Measurements from ENCODE around the gene RUSC1. TPM values are rescaled to one million over a fixed set of nuclear protein-coding genes. Genes with fewer than 3 reads are reported as not detected.

RUSC1 gene
- total RNA-seq, 1 experiment from 2014 or later, result 66.9 TPM

DNA sequence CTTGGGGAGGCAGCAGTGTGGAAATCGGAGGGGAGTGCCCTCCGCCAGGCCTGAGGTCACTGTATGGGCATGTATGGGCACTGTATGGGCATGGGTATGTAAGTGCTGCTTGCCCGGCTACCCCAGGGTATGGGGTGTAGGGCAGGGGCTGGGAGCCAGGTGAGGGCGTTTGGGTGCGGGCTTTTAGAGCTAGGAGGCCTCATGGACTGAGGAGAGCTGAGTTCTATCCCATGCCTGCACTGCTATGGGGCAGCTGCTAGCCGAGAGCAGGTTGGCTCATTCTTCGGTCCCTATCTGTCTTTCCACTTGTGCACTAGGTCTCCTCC is 24.8 kb upstream of the RUSC1 start:
- no peaks in the 10 kb centered on the region; a peak in 1 of 5 replicates for H3K9me3 Mint-ChIP-seq
- H3K14ac ChIP-seq (ENCODE audit: insufficient read depth, low read length), result no peak overlapping the region
- no peak overlapping the region for H2AK5ac ChIP-seq (ENCODE audit: insufficient read length, low read length)
- H3K4me2 ChIP-seq (ENCODE audit: insufficient read depth, insufficient read length, low read length), result peak overlapping the region; percentile 67
- H3K56ac ChIP-seq (ENCODE audit: insufficient read length, low read depth, low read length), result no peak overlapping the region
- H3K4ac ChIP-seq (ENCODE audit: low read depth, low read length), result no peak overlapping the region
- no peak overlapping the region; a peak in 1 of 7 replicates for H3K27ac Mint-ChIP-seq
- H2BK5ac ChIP-seq (ENCODE audit: insufficient read length, low read length), result no peak overlapping the region
- H4K8ac ChIP-seq (replicated peaks; ENCODE audit: insufficient read length, low read depth, low read length), result no peak overlapping the region
- H3K79me2 ChIP-seq (ENCODE audit: insufficient read depth, low read length), result no peaks in the 10 kb centered on the region
- H2BK12ac ChIP-seq (ENCODE audit: insufficient read length, low read depth, low read length), result no peak overlapping the region
- H2BK15ac ChIP-seq (ENCODE audit: low read depth, low read length), result no peak overlapping the region
- no peak overlapping the region for H4K5ac ChIP-seq (ENCODE audit: insufficient read length, low read depth, low read length)
- no peak overlapping the region for H2BK20ac ChIP-seq (ENCODE audit: low read depth, low read length, poor library complexity, severe bottlenecking)
- H3K9me3 ChIP-seq (ENCODE audit: control insufficient read depth, low read depth, low read length), result no peaks in the 10 kb centered on the region
- H3K23me2 ChIP-seq (ENCODE audit: insufficient read length, low read depth, low read length, poor library complexity, severe bottlenecking), result peaks cover 12% of the 10 kb centered on the region
- no CpG with 5 or more reads among the region's 7 CpGs for WGBS (ENCODE audit: extremely low coverage, insufficient read length, low lambda C conversion rate)
- H3T11ph ChIP-seq (ENCODE audit: low read length), result no peak overlapping the region
- H3K23ac ChIP-seq (ENCODE audit: insufficient read length, low read depth, low read length), result no peak overlapping the region
- peaks cover 18% of the 10 kb centered on the region for H3K27me3 Mint-ChIP-seq (ENCODE audit: low read depth)
- no peaks in the 10 kb centered on the region; the same call in 1 of the 2 replicates for H3K4me1 ChIP-seq (ENCODE audit: insufficient read depth, low read length)
- H2AFZ ChIP-seq (ENCODE audit: low read length), result no peak overlapping the region
- no peak for DNase-seq
- no peaks in the 10 kb centered on the region for H3K36me3 Mint-ChIP-seq (ENCODE audit: insufficient read depth in 1 of 3, low read depth in 3 of 3)
- peaks cover 12 to 23% of the 10 kb centered on the region in 2 experiments for H3K4me1 Mint-ChIP-seq
- peak overlapping the region; percentile 17 to 74; a peak in 3 of 5 replicates for H3K4me3 Mint-ChIP-seq
- H3K18ac ChIP-seq (ENCODE audit: insufficient read length, low read depth, low read length), result no peak overlapping the region
- no peak overlapping the region for H2BK120ac ChIP-seq (ENCODE audit: low read depth, low read length, poor library complexity, severe bottlenecking)
- no peak overlapping the region for H3K9ac ChIP-seq (ENCODE audit: extremely low read depth, insufficient read length, low read length)
- no peaks in the 10 kb centered on the region for H3K79me1 ChIP-seq (ENCODE audit: insufficient read depth, low read depth, low read length, poor library complexity, severe bottlenecking)
- H3K27ac ChIP-seq (ENCODE audit: insufficient read length, low read depth, low read length), result no peak overlapping the region
- H4K20me1 ChIP-seq (ENCODE audit: control insufficient read depth, insufficient read depth, insufficient read length), result no peaks in the 10 kb centered on the region
- no peaks in the 10 kb centered on the region; the same call in 1 of the 2 replicates for H3K27me3 ChIP-seq (ENCODE audit: insufficient read depth, low read length)
- no peak overlapping the region for H4K91ac ChIP-seq (ENCODE audit: insufficient read length, low read depth, low read length)
- TF ChIP-seq, protein P1, sequence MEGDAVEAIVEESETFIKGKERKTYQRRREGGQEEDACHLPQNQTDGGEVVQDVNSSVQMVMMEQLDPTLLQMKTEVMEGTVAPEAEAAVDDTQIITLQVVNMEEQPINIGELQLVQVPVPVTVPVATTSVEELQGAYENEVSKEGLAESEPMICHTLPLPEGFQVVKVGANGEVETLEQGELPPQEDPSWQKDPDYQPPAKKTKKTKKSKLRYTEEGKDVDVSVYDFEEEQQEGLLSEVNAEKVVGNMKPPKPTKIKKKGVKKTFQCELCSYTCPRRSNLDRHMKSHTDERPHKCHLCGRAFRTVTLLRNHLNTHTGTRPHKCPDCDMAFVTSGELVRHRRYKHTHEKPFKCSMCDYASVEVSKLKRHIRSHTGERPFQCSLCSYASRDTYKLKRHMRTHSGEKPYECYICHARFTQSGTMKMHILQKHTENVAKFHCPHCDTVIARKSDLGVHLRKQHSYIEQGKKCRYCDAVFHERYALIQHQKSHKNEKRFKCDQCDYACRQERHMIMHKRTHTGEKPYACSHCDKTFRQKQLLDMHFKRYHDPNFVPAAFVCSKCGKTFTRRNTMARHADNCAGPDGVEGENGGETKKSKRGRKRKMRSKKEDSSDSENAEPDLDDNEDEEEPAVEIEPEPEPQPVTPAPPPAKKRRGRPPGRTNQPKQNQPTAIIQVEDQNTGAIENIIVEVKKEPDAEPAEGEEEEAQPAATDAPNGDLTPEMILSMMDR (conservative IDR thresholded peaks at IDR 0.05), result no peak
